Testis (tissue), 2 donors: ENCODE results near the gene EIF5A2.
"Not testable (repeated sequence)": the region's sequence is repeated elsewhere in the genome, so short reads cannot be mapped to it uniquely, and the experiment has no call there.

Experiments used
- POLR2A ChIP-seq: fragments of 450-650 bp; IDR thresholded peaks from one replicate; pipeline ENCODE4 v1.6.1; 2017; ENCODE audit warnings: antibody characterized with exemption, mild to moderate bottlenecking, moderate library complexity
- TF ChIP-seq, protein P1 (sequence below), 3 experiments: fragments of 450-650 bp in 2 of 3; fragments of 200-600 bp in 1 of 3; sonication (generic) in 1 of 3; IDR thresholded peaks; one replicate each; pipeline ENCODE4 v1.5.1; 2016 to 2019; ENCODE audit warnings: antibody characterized with exemption in 3 of 3, mild to moderate bottlenecking in 2 of 3, moderate library complexity in 1 of 3

- TF ChIP-seq, protein P1, sequence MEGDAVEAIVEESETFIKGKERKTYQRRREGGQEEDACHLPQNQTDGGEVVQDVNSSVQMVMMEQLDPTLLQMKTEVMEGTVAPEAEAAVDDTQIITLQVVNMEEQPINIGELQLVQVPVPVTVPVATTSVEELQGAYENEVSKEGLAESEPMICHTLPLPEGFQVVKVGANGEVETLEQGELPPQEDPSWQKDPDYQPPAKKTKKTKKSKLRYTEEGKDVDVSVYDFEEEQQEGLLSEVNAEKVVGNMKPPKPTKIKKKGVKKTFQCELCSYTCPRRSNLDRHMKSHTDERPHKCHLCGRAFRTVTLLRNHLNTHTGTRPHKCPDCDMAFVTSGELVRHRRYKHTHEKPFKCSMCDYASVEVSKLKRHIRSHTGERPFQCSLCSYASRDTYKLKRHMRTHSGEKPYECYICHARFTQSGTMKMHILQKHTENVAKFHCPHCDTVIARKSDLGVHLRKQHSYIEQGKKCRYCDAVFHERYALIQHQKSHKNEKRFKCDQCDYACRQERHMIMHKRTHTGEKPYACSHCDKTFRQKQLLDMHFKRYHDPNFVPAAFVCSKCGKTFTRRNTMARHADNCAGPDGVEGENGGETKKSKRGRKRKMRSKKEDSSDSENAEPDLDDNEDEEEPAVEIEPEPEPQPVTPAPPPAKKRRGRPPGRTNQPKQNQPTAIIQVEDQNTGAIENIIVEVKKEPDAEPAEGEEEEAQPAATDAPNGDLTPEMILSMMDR (IDR thresholded peaks at IDR 0.05): not testable (repeated sequence)
- TF ChIP-seq POLR2A: not testable (repeated sequence)
Measured at GRCh38 chr3:170896333-170896732, 12.1 kb downstream of the EIF5A2 start.
